ENCODE results near the gene TAS2R50. TPM values are rescaled to one million over a fixed set of nuclear protein-coding genes. Genes with fewer than 3 reads are reported as not detected.

The TAS2R50 gene
- total and polyA plus RNA-seq, 9 of the 15 experiments (the other 6 are each of a cell fraction or from before 2014, with no cell fraction given), result 0.06 to 1.3 (median 0.42) TPM; not detected in 3

DNA sequence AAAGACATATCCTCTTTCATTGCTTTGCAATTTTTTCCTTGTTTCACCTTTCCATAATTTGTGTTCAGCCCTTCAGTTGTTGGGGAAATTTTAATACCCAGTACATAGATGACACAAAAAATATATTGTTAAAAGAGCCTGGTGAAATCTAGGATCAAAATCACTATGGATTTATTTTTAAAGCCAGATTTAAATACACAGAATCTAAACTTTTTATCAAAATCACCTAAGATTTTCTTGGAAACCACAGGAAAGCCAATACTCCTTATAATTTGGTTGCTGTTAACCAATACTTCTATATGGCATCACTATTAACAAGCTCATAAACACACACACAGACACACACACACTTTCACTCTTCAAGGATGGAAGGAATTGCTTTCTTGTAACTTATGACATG lies 11.5 kb upstream of the TAS2R50 start, which contains the start of gene TAS2R20:
Gene TAS2R20, minus strand, starts transcription at position 101 of the 400 bp plus-strand sequence. CDS start 429 bp downstream, outside the sequence.
- ChIA-PET POLR2A (no interaction called here), CTCF (ENCODE audit: low intra/inter-chr PET ratio) (no interaction called here)
- intact Hi-C loops (cut with micrococcal nuclease), result no loop called here
- Histone ChIP-seq H3K36me3 (ENCODE audit: control insufficient read depth, insufficient read depth, low read length) (peaks cover 4% of the 10 kb centered on the region; the same call in 1 of the 3 replicates), H4K20me1 (replicated peaks; ENCODE audit: control insufficient read depth, insufficient read depth, low read length) (no peaks in the 10 kb centered on the region), H3K27me3 (ENCODE audit: control insufficient read depth in 2 of 2, insufficient read depth in 2 of 2, low read length in 2 of 2) (no peaks in the 10 kb centered on the region), H3K9me3 (replicated peaks; ENCODE audit: control insufficient read depth, insufficient read depth, low read depth, low read length) (no peaks in the 10 kb centered on the region), H3K4me2 (ENCODE audit: insufficient read depth, low read length) (no peak within 1 kb of the TSS), H3K9ac (ENCODE audit: insufficient read depth in 1 of 2, low read depth in 2 of 2, low read length in 2 of 2) (no peak within 1 kb of the TSS), H3K9me1 (ENCODE audit: control insufficient read depth, insufficient read depth, low read length) (no peaks in the 10 kb centered on the region), H3K4me3 (no peak within 1 kb of the TSS), H2AFZ (ENCODE audit: low read depth, low read length) (no peak within 1 kb of the TSS), H3K79me2 (ENCODE audit: control insufficient read depth, insufficient read depth, low read length) (no peaks in the 10 kb centered on the region), H3K27ac (ENCODE audit: extremely low read depth, low read depth, low read length) (no peak within 1 kb of the TSS), H3K4me1 (replicated peaks in 1 of 2; ENCODE audit: control insufficient read depth in 2 of 2, insufficient read depth in 2 of 2, low read length in 2 of 2) (no peaks in the 10 kb centered on the region)
- no TSS peak for BruUV-seq (replicated peaks)
- TF ChIP-seq ZNF212 (CRISPR knock-in tag; IDR thresholded peaks at IDR 0.05) (no peak), TAL1 (IDR thresholded peaks at IDR 0.05) (no peak), ZNF445 (CRISPR knock-in tag; IDR thresholded peaks at IDR 0.05; ENCODE audit: low read depth) (no peak), TRIM28 (IDR thresholded peaks at IDR 0.05) (no peak), SP2 (IDR thresholded peaks at IDR 0.05; ENCODE audit: extremely low read depth, low read depth, low read length, poor library complexity, severe bottlenecking) (no peak), HNRNPK (IDR thresholded peaks at IDR 0.05; ENCODE audit: low read depth, low read length, poor library complexity, severe bottlenecking) (no peak), ZNF589 (CRISPR knock-in tag; IDR thresholded peaks at IDR 0.05; ENCODE audit: low read depth) (no peak), PBX2 (CRISPR knock-in tag; IDR thresholded peaks at IDR 0.05; ENCODE audit: low read depth) (no peak), PBX2 (tag; conservative IDR thresholded peaks at IDR 0.05; ENCODE audit: low read depth) (no peak), BRD4 (IDR thresholded peaks at IDR 0.05) (no peak), GTF2B (IDR thresholded peaks at IDR 0.05; ENCODE audit: extremely low read depth, insufficient read length) (no peak), JUND (IDR thresholded peaks at IDR 0.05; ENCODE audit: borderline replicate concordance, low read depth, low read length) (no peak), JUND (tag; IDR thresholded peaks at IDR 0.05; ENCODE audit: borderline replicate concordance, low read depth, low read length) (no peak), NR4A1 (CRISPR knock-in tag; IDR thresholded peaks at IDR 0.05) (no peak), NR4A1 (tag; IDR thresholded peaks at IDR 0.05) (no peak), ZFPM2 (CRISPR knock-in tag; IDR thresholded peaks at IDR 0.05) (no peak)
- TF ChIP-seq, protein P1, sequence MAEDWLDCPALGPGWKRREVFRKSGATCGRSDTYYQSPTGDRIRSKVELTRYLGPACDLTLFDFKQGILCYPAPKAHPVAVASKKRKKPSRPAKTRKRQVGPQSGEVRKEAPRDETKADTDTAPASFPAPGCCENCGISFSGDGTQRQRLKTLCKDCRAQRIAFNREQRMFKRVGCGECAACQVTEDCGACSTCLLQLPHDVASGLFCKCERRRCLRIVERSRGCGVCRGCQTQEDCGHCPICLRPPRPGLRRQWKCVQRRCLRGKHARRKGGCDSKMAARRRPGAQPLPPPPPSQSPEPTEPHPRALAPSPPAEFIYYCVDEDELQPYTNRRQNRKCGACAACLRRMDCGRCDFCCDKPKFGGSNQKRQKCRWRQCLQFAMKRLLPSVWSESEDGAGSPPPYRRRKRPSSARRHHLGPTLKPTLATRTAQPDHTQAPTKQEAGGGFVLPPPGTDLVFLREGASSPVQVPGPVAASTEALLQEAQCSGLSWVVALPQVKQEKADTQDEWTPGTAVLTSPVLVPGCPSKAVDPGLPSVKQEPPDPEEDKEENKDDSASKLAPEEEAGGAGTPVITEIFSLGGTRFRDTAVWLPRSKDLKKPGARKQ (CRISPR knock-in tag; IDR thresholded peaks at IDR 0.05), result no peak
- in situ Hi-C loops (cut with MboI), result no loop called here
- FAIRE-seq (no peak), DNase-seq (ENCODE audit: extremely low read depth in 1 of 4, low spot score in 3 of 4) (no peak), ATAC-seq (no peak)
